B cell (primary cell): Measurements from ENCODE around the gene TSHZ1. TPM values are rescaled to one million over a fixed set of nuclear protein-coding genes. Genes with fewer than 3 reads are reported as not detected.

Experiments used
- ATAC-seq: fragments of 200-7000 bp; cut with Tn5 transposase; one replicate; pipeline ENCODE4 v1.10.0; 2021; ENCODE audit warnings: low read depth, mild to moderate bottlenecking, moderate number of reproducible peaks, moderate library complexity
- CTCF ChIA-PET: fragments of 350-600 bp; sonication (Branson Sonifier 250); formaldehyde crosslinking; loops from one replicate; lab custom pipeline; 2021; ENCODE audit warnings: antibody characterized with exemption, inconsistent platforms; lab: Charles Lee
- POLR2A ChIA-PET: fragments of 350-600 bp; sonication (Branson Sonifier 250); formaldehyde crosslinking; loops from one replicate; lab custom pipeline; 2021; ENCODE audit warnings: antibody characterized with exemption; lab: Charles Lee
- DNase-seq: peaks from one replicate; pipeline ENCODE4 v3.0.0; 2013
- H2AFZ ChIP-seq: 2 replicates; pipeline ENCODE4 v1.6.1; 2012; ENCODE audit warnings: mild to moderate bottlenecking, low read depth, low read length; ENCODE audit not compliant: insufficient read depth, poor library complexity, severe bottlenecking
- H3K27ac ChIP-seq, 2 donors: 1 replicate in 1 of 2; 2 replicates in 1 of 2; pipeline ENCODE4 v1.5.1; 2012 to 2013; ENCODE audit warnings: low read length in 2 of 2, mild to moderate bottlenecking in 2 of 2, moderate library complexity in 1 of 2
- H3K27me3 ChIP-seq, 4 experiments: fragments of 200-600 bp in 1 of 4; sonication (generic) in 1 of 4; replicated peaks in 1 of 4; 1 replicate in 2 of 4; 2 replicates in 2 of 4; pipeline versions ENCODE4 v1.6.1 to v1.7.0; 2013 to 2016; ENCODE audit warnings: low read length in 3 of 4, mild to moderate bottlenecking in 2 of 4, mixed read lengths in 1 of 4, moderate library complexity in 1 of 4; ENCODE audit not compliant: insufficient read depth in 4 of 4, control insufficient read depth in 3 of 4; ENCODE audit errors: control extremely low read depth in 1 of 4
- H3K36me3 ChIP-seq, 2 experiments: replicated peaks in 1 of 2; 1 replicate in 1 of 2; 2 replicates in 1 of 2; pipeline versions ENCODE4 v1.6.1 to v1.7.1; 2013; ENCODE audit warnings: low read length in 1 of 2; ENCODE audit not compliant: insufficient read depth in 2 of 2, control insufficient read depth in 1 of 2; ENCODE audit errors: control extremely low read depth in 1 of 2, extremely low read depth in 1 of 2
- H3K4me1 ChIP-seq, 2 donors: fragments of 200-600 bp in 1 of 2; sonication (generic) in 1 of 2; 1 replicate in 1 of 2; 2 replicates in 1 of 2; pipeline versions ENCODE4 v1.5.1 to v1.6.1; 2013 to 2017; ENCODE audit warnings: low read length in 2 of 2; ENCODE audit not compliant: control insufficient read depth in 2 of 2, insufficient read depth in 2 of 2
- H3K4me2 ChIP-seq: replicated peaks from 2 replicates; pipeline ENCODE3; 2012; ENCODE audit warnings: mild to moderate bottlenecking, low read depth, low read length; ENCODE audit not compliant: poor library complexity, severe bottlenecking
- H3K4me3 ChIP-seq, 5 experiments: fragments of 200-600 bp in 1 of 5; sonication (generic) in 1 of 5; 1 replicate in 3 of 5; 2 replicates in 2 of 5; pipeline versions ENCODE4 v1.5.1 to v1.7.0; 2011 to 2016; ENCODE audit warnings: low read length in 4 of 5, mild to moderate bottlenecking in 4 of 5, low read depth in 2 of 5, control low read depth in 1 of 5, moderate library complexity in 1 of 5; ENCODE audit not compliant: insufficient read depth in 1 of 5; ENCODE audit errors: control extremely low read depth in 1 of 5, extremely low read depth in 1 of 5
- H3K79me2 ChIP-seq: fragments of 200-600 bp; sonication (generic); one replicate; pipeline ENCODE4 v1.6.0; 2016; ENCODE audit warnings: low read length; ENCODE audit not compliant: control insufficient read depth, insufficient read depth
- H3K9ac ChIP-seq: fragments of 200-600 bp; sonication (generic); 2 replicates; pipeline ENCODE4 v1.6.1; 2017; ENCODE audit warnings: mild to moderate bottlenecking, low read length, moderate library complexity
- H3K9me3 ChIP-seq, 3 donors: one replicate each; pipeline versions ENCODE4 v1.6.1 to v1.7.1; 2013; ENCODE audit warnings: low read length in 2 of 3; ENCODE audit not compliant: control insufficient read depth in 2 of 3, insufficient read depth in 1 of 3; ENCODE audit errors: control extremely low read depth in 1 of 3
- H4K20me1 ChIP-seq: 2 replicates; pipeline ENCODE4 v1.6.0; 2012; ENCODE audit warnings: mild to moderate bottlenecking, low read length; ENCODE audit not compliant: insufficient read depth, control insufficient read depth, poor library complexity, severe bottlenecking
- H3K27ac Mint-ChIP-seq: one replicate; pipeline ENCODE4 v1.8.0; 2021; ENCODE audit warnings: mixed read lengths
- H3K27me3 Mint-ChIP-seq: one replicate; pipeline ENCODE4 v1.8.0; 2021; ENCODE audit warnings: mixed read lengths
- H3K4me1 Mint-ChIP-seq: one replicate; pipeline ENCODE4 v1.8.0; 2021; ENCODE audit warnings: mixed read lengths
- H3K4me3 Mint-ChIP-seq: one replicate; pipeline ENCODE4 v1.8.0; 2021; ENCODE audit warnings: mixed read lengths
- H3K9me3 Mint-ChIP-seq: one replicate; pipeline ENCODE4 v1.8.0; 2022; ENCODE audit warnings: mixed read lengths; ENCODE audit not compliant: insufficient read depth
- EZH2 ChIP-seq: IDR thresholded peaks from 2 replicates; pipeline ENCODE4 v1.6.1; 2012; ENCODE audit warnings: borderline replicate concordance, low read depth, mild to moderate bottlenecking, moderate library complexity, low read length; ENCODE audit not compliant: insufficient read depth, poor library complexity, severe bottlenecking
- WGBS: methylation state at CpG from one replicate; pipeline ENCODE4 v1.1.5; 2013; ENCODE audit warnings: missing lambda C conversion rate; ENCODE audit not compliant: insufficient coverage; 5-methylcytosine and 5-hydroxymethylcytosine counted together
- intact Hi-C: fragments of 100-400 bp; cut with micrococcal nuclease; formaldehyde crosslinking; loops from one replicate; pipeline ENCODE4 v1.10.0; 2022
- polyA plus RNA-seq: library from polyadenylated mRNA; depleted of rRNA; stranded (reverse); fragments of >200 nt; gene quantifications from 2 replicates; pipeline ENCODE4 v1.2.3, GENCODE V29; 2012
- total RNA-seq, 2 donors: library from RNA; stranded (reverse); fragments of 120-200 nt in 1 of 2; gene quantifications; 1 replicate in 1 of 2; 2 replicates in 1 of 2; pipeline versions ENCODE4 v1.2.3 to v1.2.4, GENCODE V29; 2013 to 2022
- TF ChIP-seq, protein P1 (sequence below): fragments of 200-600 bp; IDR thresholded peaks from one replicate; pipeline ENCODE4 v1.8.0; 2022; ENCODE audit warnings: antibody characterized with exemption, mild to moderate bottlenecking

The TSHZ1 gene
- total and polyA plus RNA-seq, 2 donors (not counting 1 experiment from before 2014, with no cell fraction given), result 5.3 to 9.8 TPM

DNA sequence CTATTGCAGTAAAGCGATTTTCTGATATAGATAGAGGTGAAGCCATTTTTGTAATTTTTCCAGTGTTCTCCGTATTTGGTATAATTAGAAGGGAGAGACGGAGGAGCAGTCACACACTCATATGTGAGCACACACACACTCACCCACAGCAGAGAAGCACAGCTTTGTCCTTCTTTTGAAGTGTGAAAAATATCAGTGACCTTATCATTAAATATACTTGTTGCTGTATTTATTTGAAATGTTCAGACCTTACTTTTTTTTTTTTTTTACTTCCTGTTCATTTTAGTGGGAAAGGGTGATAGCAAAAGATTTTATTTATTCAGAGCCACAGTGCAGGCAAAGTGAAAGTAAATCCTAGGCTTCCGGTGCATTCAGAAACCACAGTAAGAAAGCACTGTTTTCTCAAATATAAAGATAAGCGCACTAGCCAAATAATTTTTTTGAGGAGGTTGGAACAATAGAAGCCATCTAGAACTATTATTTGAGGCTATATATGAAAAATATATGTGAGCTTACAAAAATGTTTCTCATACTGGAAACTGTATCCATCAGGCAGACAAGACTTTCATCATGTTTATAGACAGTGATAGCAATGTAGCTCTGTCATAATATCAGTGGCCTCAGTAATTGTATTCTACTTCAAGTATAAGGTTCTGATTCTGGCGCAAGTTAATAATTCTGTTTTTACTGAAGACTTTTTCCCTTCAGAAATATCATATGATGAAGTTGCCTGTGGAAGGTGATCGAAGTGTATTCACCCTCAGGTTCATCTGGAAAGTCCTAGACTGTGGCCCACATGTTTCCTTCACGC lies 37.2 kb downstream of the TSHZ1 start:
- Histone ChIP-seq H3K36me3 (no peaks in the 10 kb centered on the region), H3K4me1 (peaks cover 11 to 26% of the 10 kb centered on the region in 2 donors), H3K27ac (peak overlapping the region; percentile 27 to 66), H4K20me1 (no peaks in the 10 kb centered on the region), H3K9me3 (peaks cover 0 to 22% (median 9%) of the 10 kb centered on the region in 3 donors), H2AFZ (peak overlapping the region; percentile 61), H3K27me3 (no peaks in the 10 kb centered on the region), H3K4me2 (peak overlapping the region; percentile 63), H3K4me3 (peak overlapping the region; percentile 14 to 69 (median 47)), H3K79me2 (peaks cover 26% of the 10 kb centered on the region), H3K9ac (peak overlapping the region; percentile 47)
- ATAC-seq (no peak), DNase-seq (peak; percentile 31)
- H3K4me1 Mint-ChIP-seq, result peaks cover 32% of the 10 kb centered on the region
- intact Hi-C loops, result no loop called here
- H3K27ac Mint-ChIP-seq, result peak overlapping the region; percentile 83
- peak overlapping the region; percentile 77 for H3K4me3 Mint-ChIP-seq
- H3K9me3 Mint-ChIP-seq, result no peaks in the 10 kb centered on the region
- no CpG with 5 or more reads among the region's 8 CpGs for WGBS
- no peaks in the 10 kb centered on the region for H3K27me3 Mint-ChIP-seq
- POLR2A ChIA-PET, result no interaction called here
- CTCF ChIA-PET, result no interaction called here
- TF ChIP-seq, protein P1, sequence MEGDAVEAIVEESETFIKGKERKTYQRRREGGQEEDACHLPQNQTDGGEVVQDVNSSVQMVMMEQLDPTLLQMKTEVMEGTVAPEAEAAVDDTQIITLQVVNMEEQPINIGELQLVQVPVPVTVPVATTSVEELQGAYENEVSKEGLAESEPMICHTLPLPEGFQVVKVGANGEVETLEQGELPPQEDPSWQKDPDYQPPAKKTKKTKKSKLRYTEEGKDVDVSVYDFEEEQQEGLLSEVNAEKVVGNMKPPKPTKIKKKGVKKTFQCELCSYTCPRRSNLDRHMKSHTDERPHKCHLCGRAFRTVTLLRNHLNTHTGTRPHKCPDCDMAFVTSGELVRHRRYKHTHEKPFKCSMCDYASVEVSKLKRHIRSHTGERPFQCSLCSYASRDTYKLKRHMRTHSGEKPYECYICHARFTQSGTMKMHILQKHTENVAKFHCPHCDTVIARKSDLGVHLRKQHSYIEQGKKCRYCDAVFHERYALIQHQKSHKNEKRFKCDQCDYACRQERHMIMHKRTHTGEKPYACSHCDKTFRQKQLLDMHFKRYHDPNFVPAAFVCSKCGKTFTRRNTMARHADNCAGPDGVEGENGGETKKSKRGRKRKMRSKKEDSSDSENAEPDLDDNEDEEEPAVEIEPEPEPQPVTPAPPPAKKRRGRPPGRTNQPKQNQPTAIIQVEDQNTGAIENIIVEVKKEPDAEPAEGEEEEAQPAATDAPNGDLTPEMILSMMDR, result no peak
- TF ChIP-seq EZH2, result no peak
